ENCODE measurements around the gene ADSS2.
"Not testable (repeated sequence)": the region's sequence is repeated elsewhere in the genome, so short reads cannot be mapped to it uniquely, and the experiment has no call there.

Gene ADSS2

DNA sequence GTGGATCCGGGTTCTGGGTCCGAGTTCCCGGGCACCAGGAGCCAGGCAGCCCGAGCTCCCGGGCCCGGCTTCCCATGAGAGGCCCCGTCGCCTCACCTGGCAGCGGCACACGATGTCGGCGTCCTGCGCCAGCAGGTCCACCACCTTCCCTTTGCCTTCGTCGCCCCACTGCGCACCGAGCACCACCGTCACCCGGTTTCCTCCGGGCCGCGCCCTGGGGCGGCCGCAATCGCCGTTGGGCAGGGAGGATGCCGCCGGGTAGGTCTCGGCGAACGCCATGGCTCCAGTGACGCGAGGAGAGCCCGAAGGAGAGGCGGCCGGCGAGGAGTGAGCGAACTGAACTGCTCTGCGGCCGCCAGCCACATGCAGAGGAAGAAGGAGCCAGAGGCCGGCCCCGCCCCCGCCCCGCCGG, at the start of gene ADSS2:
Gene ADSS2, minus strand, starts transcription at position 371 of the 412 bp plus-strand sequence. Its CDS starts 92 bp downstream, at position 279.
- no peak for DNase-seq

DNA sequence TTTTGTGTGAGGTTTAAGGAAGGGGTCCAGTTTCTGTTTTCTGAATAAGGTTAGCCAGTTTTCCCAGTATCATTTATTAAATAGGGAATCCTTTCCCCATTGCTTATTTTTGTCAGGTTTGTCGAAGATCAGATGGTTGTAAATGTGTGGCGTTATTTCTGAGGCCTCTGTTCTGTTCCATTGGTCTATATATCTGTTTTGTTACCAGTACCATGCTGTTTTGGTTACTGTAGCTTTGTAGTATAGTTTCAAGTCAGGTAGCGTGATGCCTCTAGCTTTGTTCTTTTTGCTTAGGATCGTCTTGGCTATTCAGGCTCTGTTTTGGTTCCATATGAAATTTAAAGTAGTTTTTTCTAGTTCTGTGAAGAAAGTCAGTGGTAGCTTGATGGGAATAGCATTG, 48.8 kb upstream of the ADSS2 start:
- not testable (repeated sequence) for DNase-seq

DNA sequence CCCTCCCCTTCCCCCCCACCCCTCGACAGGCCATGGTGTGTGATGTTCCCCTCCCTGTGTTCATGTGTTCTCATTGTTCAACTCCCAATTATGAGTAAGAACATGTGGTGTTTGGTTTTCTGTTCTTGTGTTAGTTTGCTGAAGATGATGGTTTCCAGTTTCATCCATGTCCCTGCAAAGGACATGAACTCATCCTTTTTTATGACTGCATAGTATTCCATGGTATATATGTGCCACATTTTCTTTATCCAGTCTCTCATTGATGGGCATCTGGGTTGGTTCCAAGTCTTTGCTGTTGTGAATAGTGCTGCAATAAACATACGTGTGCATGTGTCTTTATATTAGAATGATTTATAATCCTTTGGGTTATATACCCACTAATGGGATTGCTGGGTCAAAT, 47.8 kb upstream of the ADSS2 start:
- DNase-seq = not testable (repeated sequence)

DNA sequence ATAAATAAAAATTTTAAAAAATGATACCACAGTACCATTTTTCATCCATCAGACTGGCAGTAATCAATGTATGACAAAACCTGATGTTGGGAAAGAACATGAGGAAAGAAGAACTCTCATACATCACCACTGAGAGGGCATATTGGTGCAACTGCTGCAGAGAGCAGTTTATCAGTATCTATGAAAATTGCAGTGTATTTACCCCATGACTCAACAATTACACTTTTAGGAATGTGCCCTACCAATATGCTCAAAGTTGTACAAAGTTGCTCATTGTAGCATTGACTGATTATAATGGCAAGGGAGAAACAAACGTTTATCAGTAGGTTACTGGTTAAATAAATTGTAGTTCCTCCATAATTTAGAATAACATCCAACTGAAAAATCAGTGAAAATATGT, 46.1 kb upstream of the ADSS2 start:
- no peak for DNase-seq

DNA sequence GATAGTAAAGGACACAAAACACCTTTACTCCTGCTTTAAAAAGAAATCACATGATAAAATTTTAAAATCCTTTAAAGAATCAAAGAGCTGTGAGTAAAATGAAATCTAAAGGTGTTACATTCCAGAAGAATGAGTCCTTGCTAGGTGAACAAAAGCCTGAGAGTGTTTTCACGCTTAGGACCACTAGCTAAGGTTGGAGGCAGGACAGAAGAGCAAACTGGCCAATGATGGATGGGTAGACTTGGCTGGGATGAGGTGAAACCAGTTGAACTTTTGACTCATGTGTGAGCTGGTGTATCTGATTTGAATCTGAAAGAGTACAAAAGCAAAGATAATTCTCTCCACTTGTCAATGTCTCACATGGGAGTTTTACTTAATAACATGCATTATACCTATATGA, 44.5 kb upstream of the ADSS2 start:
- DNase-seq = no peak

DNA sequence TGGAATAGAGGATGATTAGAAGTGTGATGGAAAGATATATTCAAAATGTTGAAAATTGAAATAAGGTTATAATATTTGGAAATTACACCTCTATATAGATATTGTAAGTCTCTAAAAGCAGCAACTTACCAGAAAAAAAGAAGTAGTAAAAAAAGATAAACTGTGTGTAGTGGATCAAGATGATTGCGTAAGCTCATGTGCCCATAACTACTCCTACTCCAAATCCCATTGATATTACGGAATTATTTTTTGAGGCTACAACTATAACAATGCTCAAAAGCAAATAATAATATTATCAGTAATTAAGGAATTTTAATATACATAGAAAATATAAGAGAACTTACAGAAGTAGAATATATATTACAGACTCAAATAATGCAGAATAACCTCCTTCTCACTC, 42.9 kb upstream of the ADSS2 start:
- no peak for DNase-seq

DNA sequence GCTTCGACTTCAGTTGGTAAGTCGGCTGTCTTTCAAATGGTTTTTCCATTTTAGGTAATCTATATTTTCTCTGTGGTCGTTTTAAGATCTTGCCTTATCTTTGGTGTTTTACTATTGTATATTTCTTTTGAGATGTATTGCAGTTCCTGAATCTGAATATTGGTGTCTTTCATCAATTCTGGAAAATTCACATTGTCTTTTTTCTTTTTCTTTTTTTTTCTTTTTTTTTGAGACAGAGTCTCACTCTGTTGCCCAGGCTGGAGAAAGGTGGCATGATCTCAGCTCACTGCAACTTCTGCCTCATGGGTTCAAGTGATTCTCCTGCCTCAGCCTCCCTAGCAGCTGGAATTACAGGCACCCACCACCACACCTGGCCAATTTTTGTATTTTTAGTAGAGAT, 33.3 kb upstream of the ADSS2 start:
- DNase-seq = not testable (repeated sequence)

DNA sequence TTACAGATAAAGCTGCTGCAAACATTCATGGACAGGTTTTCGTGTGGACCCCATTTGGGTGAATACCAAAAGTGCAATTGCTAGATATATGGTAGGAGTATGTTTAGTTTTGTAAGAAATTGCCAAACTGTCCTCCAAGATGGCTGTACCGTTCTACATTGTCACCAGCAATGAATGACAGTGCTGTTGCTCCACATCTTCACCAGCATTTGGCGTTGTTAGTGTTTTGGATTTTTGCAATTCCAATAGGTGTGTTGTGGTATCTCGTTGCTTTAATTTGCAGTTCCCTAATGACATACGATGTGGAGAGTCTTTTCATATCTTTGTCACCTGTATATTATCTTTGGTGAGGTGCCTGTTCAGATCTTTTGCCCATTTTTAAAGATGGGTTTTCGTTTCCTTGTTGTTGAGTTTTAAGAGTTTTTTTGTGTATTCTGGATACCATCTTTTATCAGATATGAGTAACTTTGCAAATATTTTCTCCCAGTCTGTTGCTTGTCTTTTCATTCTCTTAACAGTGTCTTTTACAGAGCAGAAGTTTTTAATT, 21.4 kb upstream of the ADSS2 start:
- no peak for DNase-seq

DNA sequence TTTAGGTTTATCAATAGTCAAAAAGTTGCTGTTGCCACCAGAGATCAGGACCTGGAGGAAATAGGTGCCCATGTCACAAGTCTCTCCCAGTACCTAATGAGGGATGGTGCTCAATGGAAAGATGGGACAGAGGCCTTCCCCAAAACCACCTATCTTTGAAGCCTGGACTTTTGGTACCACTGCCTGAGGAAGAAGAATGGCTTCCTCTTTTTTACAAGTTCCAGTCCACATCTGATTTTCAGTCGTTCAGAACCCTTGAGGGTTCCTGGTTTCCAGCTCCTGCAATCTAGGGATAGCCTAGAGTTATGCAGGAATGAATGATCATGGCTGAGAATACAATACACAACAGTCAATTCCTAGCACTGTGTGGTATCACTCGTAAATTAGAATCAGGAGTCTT, 15.0 kb upstream of the ADSS2 start:
- no peak for DNase-seq

DNA sequence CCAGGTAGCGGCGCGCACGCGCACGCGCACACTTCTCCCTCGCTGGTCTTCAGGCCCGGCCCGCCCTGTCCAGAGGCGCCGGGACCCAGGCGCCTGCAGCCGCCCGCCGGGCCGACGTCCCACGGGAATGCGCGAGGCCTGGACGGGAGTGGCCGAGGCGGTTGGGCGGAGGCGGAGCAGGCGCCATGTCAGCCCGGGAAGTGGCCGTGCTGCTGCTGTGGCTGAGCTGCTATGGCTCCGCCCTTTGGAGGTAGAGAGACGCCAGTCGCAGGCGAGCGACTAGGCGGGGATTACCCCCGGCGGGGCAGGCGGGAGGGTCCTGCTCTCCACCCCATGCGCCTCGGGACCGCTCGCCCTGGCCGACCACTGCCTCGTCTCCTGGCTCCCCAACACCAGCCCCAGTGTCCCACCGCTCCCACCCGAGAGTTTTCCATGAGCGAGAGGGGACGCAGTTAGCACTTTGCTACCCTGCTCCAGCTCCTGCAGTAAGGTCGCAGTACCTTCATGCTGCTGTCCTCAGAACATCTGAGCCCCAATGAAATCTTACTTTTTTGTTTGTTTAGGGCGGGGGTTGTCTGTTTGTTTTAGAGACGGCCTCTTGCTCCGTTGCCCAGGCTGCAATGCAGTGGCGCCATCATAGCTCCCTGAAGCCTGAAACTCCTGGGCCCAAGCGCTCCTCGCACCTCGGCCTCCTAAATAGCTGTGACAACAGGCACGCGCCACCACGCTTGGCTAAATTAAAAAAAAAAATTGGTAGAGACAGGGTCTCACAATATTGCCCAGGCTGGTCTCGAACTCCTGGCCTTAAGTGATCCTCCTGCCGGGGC, 9.7 kb upstream of the ADSS2 start, which contains the start of gene CATSPERE:
Gene CATSPERE, plus strand, starts transcription at position 29 of the 827 bp plus-strand sequence. Its CDS starts 157 bp downstream, at position 186.
- DNase-seq = peak; percentile 91

DNA sequence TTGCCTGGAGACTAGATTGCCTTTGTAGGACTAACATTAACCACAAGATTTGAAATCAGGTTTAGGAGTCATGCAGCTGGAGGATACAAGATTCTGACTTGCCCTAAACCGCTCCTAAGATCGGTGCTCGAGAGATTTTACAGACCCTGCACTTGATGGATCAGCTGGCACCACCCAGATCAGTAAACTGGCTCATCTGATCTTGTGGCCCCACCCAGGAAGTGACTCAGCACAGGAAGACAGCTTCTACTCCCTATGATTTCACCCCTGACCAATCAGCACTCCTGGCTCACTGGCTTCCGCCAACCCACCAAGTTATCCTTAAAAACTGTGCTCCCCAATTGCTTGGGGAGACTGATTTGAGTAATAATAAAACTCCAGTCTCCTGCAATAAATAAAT, 8.5 kb upstream of the ADSS2 start:
- no peak for DNase-seq

DNA sequence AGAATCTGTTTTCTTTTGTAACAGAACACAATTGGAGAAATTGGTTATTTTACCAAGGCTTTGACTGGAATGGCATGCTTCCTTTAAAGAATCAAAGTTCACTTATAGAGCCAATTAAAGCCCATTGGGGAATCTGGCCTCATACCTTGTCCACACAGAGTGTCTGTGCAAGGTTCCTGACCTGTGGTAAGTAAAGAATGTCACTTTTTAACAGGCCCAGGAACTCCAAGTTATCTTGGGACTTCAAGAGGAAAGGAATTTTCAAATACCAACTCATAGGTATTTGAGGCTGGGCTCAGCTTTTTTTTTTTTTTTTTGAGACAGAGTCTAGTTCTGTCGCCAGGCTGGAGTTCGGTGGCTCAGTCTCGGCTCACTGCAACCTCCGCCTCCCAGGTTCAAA, 7.1 kb upstream of the ADSS2 start:
- no peak for DNase-seq

DNA sequence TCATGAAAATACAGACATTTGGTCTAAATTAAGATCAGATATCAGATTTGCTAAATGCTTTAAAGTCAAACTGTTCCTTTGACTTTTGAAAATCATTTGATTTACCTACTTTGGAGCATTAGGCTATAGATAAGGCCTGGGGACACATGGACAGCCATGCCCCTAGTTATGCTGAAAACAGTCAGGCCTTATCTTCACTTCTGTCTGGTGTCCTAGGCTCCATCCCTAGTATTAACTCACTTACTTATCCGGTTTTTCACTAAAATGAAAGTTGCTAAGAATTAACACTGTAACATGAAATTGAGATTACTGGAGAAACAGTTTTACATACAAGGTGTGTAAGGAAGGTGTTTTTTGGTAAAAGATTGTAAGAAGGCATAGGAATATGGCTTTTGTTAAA, 4.9 kb upstream of the ADSS2 start:
- DNase-seq = no peak

DNA sequence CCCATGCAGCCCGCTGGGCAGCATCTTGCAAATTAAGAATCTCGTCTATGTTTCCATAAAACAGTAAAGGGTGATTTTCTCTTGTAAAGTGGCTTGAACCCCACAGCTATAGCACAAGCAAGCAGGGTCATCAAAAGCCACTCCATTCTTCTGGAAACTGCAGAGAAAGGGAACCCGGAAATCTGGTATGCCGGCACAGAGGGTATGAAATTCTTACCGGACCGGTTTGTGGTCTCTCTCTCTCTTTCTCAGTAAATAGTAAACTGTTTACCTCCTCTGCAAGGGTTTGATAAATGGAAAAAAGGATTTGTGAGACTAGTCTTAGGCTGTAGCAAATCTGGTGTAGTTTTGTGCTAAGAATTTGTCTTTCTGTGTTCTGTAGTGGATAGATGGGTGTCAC, 2.7 kb upstream of the ADSS2 start:
- DNase-seq = no peak

DNA sequence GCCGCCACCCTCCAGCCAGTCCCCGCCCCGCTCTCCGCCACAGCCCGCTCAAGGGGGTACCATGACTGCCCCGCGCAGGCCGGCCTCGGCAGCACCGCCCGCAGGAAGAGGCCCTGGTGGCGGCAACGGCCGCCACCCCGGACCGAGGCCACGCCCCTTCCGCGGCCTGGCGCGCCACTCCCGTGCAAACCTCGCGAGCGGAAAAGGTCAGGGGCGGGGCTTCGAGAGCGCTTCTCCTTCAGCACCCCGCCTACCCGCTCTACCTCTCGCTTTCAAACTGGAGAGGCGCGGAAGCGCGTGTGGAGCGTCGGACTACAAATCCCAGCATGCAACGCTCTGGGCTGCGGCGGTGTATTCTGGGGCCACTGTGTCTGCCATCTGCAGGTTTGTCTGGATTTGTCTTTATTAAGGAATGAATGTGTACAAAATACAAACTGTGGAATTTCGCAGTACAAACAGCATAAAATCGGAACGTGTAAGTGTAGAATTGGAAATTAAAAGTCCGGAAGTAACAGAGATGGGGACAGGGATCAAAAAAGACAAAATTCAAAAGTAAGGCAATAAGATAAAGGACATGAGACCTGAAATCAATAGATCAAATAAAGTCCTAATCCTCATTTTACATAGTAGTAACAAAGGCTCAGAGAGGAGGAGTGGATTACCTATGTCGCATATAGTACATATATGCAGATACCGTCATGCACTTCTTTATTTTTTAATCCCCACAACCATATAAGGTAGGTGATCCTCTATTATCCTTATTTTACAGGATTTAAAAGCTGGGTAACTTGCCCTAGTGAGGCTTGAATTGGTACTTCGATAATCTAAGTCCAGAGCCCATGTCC, 464 bp upstream of the ADSS2 start:
- peak; percentile 99 for DNase-seq

DNA sequence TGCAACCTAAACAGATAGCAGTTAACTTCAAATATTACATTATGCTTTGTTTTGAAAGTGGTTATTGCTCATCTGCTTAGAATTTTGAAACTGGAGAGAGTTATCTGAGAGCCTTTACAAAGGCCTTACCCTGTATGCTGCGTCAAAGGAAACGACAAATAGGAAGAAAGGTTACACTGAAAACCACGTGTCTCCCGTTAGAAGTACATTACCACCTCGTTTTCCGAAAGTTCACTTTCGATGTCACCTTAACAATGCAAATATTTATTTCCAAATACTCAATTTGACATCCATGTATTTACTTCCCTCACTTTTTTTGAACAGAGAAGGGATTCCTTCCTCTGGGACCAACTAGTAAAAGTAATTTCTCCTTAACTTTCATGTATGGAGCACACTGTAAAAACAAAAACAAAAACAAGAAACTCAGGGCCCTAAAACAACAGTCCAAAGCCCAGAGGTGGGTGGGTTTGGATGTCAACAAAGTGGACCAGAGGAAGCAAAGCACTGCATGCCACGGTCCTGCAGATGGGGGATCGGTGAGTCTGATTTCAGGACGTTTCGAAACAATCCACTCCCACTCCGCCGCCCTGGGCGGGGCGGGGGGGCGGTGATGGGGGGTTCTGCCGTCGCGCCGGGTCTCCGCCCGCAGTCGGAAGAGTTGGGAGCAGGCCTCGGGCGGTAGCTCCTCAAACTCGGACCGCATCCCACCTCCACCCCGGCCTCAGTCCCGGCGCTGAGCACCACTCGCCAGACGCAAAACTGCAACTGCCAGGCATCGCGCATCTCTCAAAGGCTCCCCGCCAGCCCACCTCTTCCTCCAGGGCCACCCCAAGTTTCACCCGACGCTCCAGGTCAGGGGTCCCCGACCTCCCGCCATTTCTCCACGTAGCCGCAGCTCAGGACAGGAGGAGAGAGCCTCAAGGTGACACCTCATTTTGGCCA, 841 bp downstream of the ADSS2 start:
- peak; percentile 71 for DNase-seq

DNA sequence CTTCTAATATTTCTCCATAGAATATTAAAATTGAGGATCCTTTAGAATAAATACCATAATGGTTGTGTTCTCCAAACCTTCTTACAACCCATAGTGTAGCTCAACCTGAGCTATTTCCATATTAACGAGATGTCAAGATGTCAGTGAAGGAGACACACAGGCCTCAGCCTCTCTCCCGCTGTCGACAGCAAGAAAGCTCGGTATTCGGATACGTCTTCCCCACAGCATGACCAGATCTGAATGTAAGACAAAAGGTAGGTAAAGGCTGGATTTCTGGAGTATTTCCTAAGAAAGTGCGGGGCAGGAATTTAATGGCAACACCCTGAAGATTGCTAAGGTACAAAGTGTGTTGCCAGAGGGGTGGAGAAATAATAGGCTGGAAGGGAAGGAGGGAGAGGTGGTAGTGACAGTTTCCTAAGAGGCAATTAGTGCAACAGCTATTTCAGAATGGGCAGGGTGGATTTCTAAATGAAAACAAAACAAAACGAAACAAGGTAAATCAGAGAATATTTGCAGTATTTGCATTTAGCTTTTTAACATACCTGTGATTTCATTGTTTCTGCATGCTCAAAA, 1.7 kb downstream of the ADSS2 start:
- DNase-seq = no peak

DNA sequence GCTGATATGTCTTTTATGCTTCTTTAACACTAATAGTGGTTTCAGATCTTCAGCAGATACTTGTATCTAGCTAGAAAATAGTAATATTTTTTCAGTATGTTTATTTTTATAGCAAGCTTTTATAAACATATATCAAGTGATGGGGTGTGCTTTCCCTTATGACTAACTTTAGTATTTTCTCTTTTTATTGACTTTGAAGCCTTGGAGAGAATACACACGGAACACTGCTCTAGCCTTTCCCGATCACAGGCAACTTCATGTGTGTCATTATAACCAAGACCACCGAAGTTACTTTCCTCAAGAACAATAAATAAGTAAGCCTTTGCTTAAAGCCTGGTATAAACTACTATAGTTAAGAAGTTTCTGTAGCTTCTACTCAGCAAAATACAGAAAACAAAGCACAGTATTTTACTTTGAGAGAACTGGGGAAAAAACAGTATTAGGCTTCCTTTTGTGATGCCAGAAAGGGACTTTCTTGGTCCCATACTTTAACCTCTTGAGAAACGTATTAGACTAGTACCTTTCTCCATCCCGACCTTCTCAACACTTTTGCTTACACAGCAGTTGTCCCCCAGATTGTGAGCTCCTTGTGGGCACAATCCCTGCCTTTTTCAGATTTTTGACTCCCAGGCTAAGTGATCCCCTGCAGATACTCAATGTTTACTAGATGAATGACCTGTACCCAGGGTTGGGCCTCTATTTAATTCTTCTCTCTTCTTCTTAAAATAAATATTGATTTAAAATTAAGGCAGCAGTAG, 3.3 kb downstream of the ADSS2 start:
- no peak for DNase-seq

DNA sequence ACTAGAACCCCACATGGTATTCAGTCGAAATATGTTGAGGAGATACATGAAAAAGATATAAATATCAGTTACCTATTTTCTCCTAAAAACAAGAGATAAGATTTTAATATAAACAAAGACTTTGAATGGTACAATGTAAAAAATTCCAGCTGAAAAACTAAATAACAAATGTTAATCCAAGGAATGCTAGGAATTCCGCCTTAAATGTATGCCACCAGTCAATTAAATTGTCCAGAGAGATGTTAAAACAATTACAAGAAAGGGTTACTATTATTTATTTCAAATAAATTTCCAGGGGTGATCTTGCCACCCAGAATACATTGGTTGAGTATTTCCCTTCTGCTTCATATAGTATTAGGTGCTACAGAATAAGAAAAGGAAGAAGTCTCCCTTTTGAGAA, 4.2 kb downstream of the ADSS2 start:
- DNase-seq = no peak

DNA sequence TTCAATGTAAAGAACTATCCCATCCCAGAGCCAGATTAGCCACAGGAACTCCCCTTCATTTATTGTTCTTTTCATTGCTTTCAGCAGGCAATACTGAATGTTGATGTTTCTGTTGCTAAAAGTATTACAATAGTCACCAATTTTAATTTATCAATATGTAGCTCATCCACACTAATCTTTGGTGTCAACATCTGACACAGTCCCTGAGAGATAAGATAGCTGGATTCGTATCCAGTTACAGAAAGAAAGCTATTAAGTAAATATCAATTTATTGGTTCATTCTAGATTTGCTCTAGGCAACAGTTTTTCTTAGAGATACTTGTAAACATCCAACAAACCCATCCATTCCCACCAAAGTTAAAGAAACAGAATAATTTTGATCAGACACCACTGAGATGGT, 4.7 kb downstream of the ADSS2 start:
- DNase-seq = no peak
